SK-N-SH treated with all-trans-retinoic acid at 6 μM for 48 hours (cell line): ENCODE data around the gene GRIK4.

Experiments used
- CSDC2 ChIP-seq: fragments of 250-450 bp; sonication (Bioruptor Pico); IDR thresholded peaks from 2 replicates; pipeline ENCODE4 v1.5.0; 2020; ENCODE audit warnings: mild to moderate bottlenecking, moderate library complexity
- PPARA ChIP-seq: fragments of 250-450 bp; sonication (Bioruptor Pico); IDR thresholded peaks from 2 replicates; pipeline ENCODE4 v1.5.0; 2020; ENCODE audit warnings: mild to moderate bottlenecking, borderline replicate concordance
- SNAI2 ChIP-seq: fragments of 250-450 bp; sonication (Bioruptor Pico); IDR thresholded peaks from 2 replicates; pipeline ENCODE4 v1.5.0; 2020; ENCODE audit warnings: mild to moderate bottlenecking, moderate library complexity
- TF ChIP-seq, protein P1 (sequence below): fragments of 250-450 bp; sonication (Bioruptor Pico); IDR thresholded peaks from 2 replicates; pipeline ENCODE4 v1.5.0; 2020; ENCODE audit warnings: mild to moderate bottlenecking, moderate library complexity
- TF ChIP-seq, protein P2 (sequence below): fragments of 250-450 bp; sonication (Bioruptor Pico); IDR thresholded peaks from 2 replicates; pipeline ENCODE4 v1.8.0; 2020; ENCODE audit warnings: mild to moderate bottlenecking, moderate library complexity, borderline replicate concordance
- TF ChIP-seq, protein P3 (sequence below): fragments of 250-450 bp; sonication (Bioruptor Pico); IDR thresholded peaks from 2 replicates; pipeline ENCODE4 v1.8.0; 2021; ENCODE audit warnings: low read depth, mild to moderate bottlenecking, moderate library complexity, borderline replicate concordance

DNA sequence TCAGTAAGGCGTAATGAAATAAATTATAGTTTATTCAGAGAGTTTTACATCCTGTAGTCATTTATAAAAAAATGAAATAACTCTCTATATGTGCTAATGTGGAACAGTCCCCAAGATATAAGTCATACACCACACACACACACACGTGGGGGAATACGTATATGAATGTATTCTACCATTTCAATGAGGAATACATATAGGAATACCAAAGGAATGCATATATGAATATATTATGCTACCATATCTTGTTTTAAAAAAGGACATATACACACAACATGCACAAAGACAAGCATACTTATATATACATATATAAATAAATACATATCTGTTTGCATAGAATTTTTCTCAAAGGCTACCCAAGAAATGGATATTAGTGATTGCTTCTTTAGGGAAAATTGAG lies 39.6 kb upstream of the GRIK4 start:
- TF ChIP-seq PPARA (CRISPR knock-in tag): no peak
- TF ChIP-seq, protein P1, sequence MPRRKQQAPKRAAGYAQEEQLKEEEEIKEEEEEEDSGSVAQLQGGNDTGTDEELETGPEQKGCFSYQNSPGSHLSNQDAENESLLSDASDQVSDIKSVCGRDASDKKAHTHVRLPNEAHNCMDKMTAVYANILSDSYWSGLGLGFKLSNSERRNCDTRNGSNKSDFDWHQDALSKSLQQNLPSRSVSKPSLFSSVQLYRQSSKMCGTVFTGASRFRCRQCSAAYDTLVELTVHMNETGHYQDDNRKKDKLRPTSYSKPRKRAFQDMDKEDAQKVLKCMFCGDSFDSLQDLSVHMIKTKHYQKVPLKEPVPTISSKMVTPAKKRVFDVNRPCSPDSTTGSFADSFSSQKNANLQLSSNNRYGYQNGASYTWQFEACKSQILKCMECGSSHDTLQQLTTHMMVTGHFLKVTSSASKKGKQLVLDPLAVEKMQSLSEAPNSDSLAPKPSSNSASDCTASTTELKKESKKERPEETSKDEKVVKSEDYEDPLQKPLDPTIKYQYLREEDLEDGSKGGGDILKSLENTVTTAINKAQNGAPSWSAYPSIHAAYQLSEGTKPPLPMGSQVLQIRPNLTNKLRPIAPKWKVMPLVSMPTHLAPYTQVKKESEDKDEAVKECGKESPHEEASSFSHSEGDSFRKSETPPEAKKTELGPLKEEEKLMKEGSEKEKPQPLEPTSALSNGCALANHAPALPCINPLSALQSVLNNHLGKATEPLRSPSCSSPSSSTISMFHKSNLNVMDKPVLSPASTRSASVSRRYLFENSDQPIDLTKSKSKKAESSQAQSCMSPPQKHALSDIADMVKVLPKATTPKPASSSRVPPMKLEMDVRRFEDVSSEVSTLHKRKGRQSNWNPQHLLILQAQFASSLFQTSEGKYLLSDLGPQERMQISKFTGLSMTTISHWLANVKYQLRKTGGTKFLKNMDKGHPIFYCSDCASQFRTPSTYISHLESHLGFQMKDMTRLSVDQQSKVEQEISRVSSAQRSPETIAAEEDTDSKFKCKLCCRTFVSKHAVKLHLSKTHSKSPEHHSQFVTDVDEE (CRISPR knock-in tag): no peak
- TF ChIP-seq, protein P2, sequence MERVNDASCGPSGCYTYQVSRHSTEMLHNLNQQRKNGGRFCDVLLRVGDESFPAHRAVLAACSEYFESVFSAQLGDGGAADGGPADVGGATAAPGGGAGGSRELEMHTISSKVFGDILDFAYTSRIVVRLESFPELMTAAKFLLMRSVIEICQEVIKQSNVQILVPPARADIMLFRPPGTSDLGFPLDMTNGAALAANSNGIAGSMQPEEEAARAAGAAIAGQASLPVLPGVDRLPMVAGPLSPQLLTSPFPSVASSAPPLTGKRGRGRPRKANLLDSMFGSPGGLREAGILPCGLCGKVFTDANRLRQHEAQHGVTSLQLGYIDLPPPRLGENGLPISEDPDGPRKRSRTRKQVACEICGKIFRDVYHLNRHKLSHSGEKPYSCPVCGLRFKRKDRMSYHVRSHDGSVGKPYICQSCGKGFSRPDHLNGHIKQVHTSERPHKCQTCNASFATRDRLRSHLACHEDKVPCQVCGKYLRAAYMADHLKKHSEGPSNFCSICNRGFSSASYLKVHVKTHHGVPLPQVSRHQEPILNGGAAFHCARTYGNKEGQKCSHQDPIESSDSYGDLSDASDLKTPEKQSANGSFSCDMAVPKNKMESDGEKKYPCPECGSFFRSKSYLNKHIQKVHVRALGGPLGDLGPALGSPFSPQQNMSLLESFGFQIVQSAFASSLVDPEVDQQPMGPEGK (CRISPR knock-in tag): no peak
- no peak for TF ChIP-seq SNAI2
- TF ChIP-seq CSDC2 (CRISPR knock-in tag): no peak
- TF ChIP-seq, protein P3, sequence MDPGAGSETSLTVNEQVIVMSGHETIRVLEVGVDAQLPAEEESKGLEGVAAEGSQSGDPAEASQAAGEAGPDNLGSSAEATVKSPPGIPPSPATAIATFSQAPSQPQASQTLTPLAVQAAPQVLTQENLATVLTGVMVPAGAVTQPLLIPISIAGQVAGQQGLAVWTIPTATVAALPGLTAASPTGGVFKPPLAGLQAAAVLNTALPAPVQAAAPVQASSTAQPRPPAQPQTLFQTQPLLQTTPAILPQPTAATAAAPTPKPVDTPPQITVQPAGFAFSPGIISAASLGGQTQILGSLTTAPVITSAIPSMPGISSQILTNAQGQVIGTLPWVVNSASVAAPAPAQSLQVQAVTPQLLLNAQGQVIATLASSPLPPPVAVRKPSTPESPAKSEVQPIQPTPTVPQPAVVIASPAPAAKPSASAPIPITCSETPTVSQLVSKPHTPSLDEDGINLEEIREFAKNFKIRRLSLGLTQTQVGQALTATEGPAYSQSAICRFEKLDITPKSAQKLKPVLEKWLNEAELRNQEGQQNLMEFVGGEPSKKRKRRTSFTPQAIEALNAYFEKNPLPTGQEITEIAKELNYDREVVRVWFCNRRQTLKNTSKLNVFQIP (CRISPR knock-in tag): no peak
